Omental fat pad (tissue), 4 donors: ENCODE measurements around the gene TMEM255B. TPM values are rescaled to one million over a fixed set of nuclear protein-coding genes. Genes with fewer than 3 reads are reported as not detected.

Experiments used
- ATAC-seq: fragments of 150-250 bp; one replicate; pipeline ENCODE4 v1.9.1; 2016; ENCODE audit warnings: mild to moderate bottlenecking, moderate library complexity; ENCODE audit not compliant: low FRiP score
- DNase-seq: peaks from one replicate; pipeline ENCODE4 v3.0.0-alpha.2; 2019; ENCODE audit warnings: low spot score
- total RNA-seq, 4 donors: library from RNA; depleted of rRNA; stranded (reverse); fragments of >200 nt; gene quantifications; one replicate each; pipeline ENCODE4 v1.1.0, GENCODE V29; 2016
- TF ChIP-seq, protein P1 (sequence below), 3 donors: fragments of 450-650 bp; IDR thresholded peaks; one replicate each; pipeline ENCODE4 v1.5.1; 2016 to 2017; ENCODE audit warnings: antibody characterized with exemption in 3 of 3, mild to moderate bottlenecking in 3 of 3, moderate library complexity in 2 of 3

Gene TMEM255B
- total RNA-seq, 4 donors from 2014 or later: 2.7 to 19.1 (median 11.7) TPM

DNA sequence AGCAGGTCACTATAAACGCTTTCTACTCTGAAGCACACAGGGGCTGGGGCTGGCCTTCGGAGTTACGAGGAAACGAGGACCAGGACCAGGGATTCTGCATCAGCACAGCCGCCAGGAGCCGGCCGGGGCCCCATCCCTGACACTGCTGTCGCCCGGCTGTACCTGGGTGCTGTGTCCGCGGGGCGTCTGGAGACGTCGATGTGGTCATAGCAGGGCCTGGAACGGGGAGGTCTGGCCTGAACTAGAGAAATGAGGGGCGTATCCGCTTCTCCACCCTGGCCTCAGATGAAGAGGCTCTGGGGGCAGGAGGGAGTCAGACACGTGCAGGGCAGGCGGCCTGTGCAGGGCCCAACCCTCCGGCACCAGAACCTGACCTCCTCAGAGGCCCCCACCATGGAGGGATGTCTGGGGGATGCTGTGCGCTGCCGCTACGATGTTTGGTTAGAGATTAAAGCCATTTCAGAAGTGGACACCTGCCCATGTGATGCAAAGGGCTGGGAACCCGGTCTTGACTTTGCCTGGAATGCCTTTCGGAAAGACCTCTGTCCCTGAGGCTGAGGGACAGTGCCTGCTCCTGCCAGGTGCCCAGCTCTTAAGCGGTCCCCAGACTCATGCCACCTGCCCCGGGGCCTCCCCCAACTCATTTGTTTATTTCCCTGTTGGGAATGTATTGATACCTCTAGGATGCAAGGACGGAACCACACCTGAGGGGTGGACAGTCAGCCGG, 83.5 kb downstream of the TMEM255B start:
- TF ChIP-seq, protein P1, sequence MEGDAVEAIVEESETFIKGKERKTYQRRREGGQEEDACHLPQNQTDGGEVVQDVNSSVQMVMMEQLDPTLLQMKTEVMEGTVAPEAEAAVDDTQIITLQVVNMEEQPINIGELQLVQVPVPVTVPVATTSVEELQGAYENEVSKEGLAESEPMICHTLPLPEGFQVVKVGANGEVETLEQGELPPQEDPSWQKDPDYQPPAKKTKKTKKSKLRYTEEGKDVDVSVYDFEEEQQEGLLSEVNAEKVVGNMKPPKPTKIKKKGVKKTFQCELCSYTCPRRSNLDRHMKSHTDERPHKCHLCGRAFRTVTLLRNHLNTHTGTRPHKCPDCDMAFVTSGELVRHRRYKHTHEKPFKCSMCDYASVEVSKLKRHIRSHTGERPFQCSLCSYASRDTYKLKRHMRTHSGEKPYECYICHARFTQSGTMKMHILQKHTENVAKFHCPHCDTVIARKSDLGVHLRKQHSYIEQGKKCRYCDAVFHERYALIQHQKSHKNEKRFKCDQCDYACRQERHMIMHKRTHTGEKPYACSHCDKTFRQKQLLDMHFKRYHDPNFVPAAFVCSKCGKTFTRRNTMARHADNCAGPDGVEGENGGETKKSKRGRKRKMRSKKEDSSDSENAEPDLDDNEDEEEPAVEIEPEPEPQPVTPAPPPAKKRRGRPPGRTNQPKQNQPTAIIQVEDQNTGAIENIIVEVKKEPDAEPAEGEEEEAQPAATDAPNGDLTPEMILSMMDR (IDR thresholded peaks at IDR 0.05): no peak
- ATAC-seq: no peak
- no peak for DNase-seq

DNA sequence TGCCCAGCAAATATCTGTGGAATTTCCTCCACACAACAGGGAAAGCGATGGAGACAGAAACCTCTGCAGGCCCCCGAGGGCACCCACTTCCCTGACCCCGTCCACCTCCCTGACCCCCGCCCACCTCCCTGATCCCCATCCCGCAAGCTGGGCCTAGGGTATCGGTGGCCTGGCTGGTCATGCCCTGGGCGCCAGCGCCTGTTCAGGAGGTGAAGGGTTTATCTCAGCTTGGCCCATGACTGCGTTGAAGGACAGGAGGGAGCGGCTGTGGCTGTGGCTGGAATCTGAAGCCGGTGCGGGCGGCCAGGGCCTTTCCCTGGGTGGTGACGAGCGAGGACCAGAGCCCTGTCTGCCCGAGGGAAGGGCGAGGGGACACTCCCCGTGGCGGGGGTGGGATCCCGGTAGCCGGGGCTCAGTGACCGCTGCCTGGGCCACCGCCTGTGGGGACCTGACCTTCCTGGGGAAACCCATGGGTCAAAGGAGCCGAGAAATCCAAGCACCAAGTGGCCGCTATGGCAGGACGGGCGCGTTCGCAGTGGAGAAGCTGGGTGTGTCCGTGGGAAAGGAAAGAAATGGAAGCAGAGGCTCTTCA, 84.1 kb downstream of the TMEM255B start:
- TF ChIP-seq, protein P1 (IDR thresholded peaks at IDR 0.05): no peak
- ATAC-seq: no peak

DNA sequence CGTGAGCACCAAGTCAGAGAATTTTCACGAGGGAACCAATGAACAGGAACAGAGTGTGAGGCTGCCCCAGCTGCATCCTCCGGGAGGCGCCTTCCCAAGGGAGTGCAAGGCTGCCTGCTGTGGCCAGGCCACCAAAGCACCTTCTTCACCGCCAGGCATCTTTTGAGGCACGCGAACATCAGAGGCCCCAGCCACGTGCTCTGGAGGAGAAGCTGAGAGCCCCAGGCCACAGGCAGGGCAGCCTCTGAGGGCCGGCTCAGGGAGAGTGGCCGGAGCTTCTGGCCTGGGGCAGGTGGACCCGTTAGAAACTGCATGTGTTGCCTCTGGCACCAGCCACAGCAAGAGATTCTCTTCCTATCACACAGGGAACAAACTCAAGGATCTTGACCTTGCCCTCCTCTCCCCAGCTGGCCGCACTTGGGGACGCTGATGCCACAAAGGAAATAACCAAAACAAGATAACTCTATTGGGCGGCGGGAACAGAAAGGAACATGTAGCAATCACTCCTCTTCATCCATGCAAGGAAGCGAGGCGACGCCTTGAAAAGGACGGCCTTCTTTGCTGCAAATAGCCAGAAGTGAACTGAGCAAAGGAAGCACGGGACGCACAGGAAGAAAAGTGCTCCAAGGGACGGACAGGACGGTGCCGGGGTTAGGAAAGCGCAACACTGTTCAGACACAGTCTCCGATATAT, 85.0 kb downstream of the TMEM255B start:
- no peak for ATAC-seq
- no peak for DNase-seq
- TF ChIP-seq, protein P1 (IDR thresholded peaks at IDR 0.05): no peak

More for the DNA sequence above, 84.1 kb downstream of the TMEM255B start:
- no peak for DNase-seq

DNA sequence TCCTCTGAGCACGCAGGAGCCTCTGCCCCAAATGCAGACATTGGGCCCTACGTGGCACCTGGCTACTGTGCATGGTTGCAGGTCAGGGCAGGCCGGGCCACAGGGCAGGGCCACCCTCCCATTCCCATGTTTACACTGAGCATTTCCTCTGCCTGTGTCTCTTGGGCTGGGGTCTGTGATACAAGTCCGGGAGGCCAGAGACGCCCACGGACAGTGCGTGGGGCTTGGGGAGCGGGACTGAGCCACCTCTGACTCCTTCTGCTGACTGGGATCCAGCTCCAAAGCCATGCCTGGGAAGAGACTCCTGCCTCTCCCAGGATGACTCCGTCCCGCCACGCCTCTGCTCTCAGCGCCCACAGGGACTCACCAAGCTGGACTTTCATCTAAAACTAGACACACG, 86.0 kb downstream of the TMEM255B start:
- ATAC-seq (no peak), DNase-seq (no peak)
- TF ChIP-seq, protein P1 (IDR thresholded peaks at IDR 0.05): no peak

DNA sequence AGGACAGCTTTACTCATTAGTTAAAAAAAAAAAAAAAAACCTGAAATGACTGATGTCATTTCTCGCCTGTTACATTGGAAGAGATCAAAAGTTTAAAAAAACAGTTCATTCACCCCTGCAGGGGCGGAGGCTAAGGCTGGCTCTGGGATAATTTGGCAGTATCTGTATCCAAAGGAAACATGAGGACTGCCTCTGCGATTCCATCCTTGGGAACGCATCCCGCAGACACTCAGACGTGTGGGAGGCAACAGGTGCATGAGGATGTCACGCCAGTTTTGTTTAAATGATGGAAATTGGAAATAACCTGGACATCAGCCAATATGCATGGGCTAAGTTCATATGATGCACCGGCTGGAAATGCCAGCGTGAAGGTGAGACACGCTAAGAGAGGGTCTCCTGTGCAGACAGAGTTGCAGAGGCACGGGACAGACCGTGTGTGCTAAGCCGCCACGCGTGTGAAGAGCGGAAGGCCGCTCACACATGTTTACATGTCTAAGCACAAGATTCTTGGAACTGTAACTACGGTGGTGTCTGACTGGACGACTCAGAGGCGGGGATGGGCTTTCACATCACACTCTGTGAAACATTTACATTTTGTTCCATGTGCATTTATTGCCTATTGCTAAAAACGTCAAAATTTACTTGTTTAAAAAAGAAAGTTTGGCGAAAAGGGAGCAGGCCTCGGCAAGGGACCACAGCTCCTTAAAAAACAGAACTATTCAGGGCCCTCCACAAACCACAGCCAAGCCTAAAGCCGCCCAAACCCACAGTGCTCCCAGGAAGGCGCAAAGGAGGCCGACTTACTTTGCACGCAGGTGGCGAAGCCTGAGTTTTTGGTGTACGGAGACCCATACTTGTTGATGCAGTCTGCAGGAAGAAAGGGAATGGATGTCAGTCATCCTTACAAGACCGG, 87.0 kb downstream of the TMEM255B start:
- ATAC-seq: no peak
- TF ChIP-seq, protein P1 (IDR thresholded peaks at IDR 0.05): no peak
- no peak for DNase-seq

DNA sequence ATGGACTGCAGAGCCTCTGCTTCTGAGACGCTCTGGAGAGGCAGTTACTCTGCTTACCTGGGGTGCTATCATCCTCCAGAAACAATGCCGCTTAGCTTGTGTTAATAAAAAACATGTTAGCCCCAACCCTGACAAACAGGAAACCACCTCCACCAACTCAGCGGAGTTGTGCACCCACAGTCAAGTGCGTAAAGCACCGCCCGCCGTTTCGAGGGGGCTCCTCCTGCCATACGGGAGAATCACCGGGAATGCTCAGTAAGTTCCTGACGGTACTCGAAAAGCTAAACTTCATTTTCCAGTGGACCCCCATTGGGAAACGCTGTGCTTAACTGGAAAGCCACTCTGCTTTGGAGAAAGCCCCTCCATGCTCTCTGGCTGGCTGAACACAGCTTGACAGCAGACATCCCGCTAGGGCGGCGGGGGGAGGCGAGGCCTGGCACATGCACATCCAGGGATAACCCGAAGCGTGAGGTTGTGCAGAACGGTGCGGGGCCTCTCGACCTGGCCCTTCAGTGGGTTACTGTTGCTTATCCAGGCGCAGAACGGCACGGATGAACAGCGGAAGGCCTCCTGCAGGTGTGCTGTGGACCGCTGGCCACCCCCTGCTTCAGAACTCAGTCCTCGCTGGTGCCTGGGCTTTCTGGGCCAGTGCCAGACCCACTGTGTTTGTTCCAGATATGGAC, 87.8 kb downstream of the TMEM255B start:
- no peak for ATAC-seq
- TF ChIP-seq, protein P1 (IDR thresholded peaks at IDR 0.05): no peak
- DNase-seq: peak; percentile 12
